Thyroid gland (tissue), 4 donors: Measurements from ENCODE around the gene FAM228B.

ENCODE experiments used
- POLR2A ChIP-seq, 2 donors: fragments of 450-650 bp; IDR thresholded peaks; one replicate each; pipeline ENCODE4 v1.6.1; 2017; ENCODE audit warnings: antibody characterized with exemption in 2 of 2, mild to moderate bottlenecking in 2 of 2, moderate library complexity in 1 of 2
- TF ChIP-seq, protein P1 (sequence below), 6 experiments: fragments of 200-600 bp in 3 of 6; fragments of 450-650 bp in 3 of 6; sonication (generic) in 3 of 6; IDR thresholded peaks; one replicate each; pipeline ENCODE4 v1.5.1; 2016 to 2019; ENCODE audit warnings: antibody characterized with exemption in 6 of 6, mild to moderate bottlenecking in 2 of 6, inconsistent platforms in 1 of 6, moderate library complexity in 1 of 6

DNA sequence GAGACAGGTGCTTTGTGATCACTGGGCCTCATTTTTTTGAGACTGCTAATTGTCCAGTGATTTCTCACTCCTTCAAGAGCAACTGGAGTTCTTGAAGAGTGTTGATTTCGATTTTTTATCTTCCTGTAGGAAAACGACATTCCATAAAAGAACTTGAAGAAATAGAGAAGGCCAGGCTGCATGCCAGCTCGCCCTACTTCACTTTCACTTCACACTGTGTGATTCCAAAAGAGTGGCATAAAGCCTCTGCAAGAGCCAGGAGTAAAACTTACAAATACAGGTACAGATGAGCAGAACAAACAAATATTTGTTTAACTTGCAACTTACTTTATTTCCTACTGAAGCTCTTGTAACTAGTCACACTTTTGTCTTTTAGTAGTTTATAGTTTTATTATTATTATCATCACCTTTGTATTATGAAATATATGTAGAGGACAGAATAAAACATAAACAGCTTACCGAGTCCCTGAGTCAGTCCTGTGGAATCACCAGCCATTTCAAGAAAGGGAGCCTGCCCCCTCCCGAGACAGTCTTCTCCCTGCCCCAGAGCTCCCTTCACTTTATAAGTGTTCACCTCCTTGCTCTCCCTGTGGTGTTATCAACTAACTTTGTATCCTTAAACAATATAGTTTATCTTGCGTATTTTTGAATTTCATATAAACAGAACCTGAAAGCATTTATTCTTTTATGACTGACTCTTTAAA lies 60.2 kb downstream of the FAM228B start:
- TF ChIP-seq, protein P1, sequence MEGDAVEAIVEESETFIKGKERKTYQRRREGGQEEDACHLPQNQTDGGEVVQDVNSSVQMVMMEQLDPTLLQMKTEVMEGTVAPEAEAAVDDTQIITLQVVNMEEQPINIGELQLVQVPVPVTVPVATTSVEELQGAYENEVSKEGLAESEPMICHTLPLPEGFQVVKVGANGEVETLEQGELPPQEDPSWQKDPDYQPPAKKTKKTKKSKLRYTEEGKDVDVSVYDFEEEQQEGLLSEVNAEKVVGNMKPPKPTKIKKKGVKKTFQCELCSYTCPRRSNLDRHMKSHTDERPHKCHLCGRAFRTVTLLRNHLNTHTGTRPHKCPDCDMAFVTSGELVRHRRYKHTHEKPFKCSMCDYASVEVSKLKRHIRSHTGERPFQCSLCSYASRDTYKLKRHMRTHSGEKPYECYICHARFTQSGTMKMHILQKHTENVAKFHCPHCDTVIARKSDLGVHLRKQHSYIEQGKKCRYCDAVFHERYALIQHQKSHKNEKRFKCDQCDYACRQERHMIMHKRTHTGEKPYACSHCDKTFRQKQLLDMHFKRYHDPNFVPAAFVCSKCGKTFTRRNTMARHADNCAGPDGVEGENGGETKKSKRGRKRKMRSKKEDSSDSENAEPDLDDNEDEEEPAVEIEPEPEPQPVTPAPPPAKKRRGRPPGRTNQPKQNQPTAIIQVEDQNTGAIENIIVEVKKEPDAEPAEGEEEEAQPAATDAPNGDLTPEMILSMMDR (IDR thresholded peaks at IDR 0.05) = no peak
- no peak for TF ChIP-seq POLR2A (IDR thresholded peaks at IDR 0.05)
